Vagina (tissue), 2 donors: Measurements from ENCODE around the gene ZFAND2A. TPM values are rescaled to one million over a fixed set of nuclear protein-coding genes. Genes with fewer than 3 reads are reported as not detected.

Experiments used
- DNase-seq, 2 donors: peaks; one replicate each; pipeline ENCODE4 v3.0.0-alpha.2; 2017; ENCODE audit errors: extremely low spot score in 2 of 2
- H3K27ac ChIP-seq: fragments of 200-600 bp; sonication (generic); one replicate; pipeline ENCODE4 v1.5.1; 2019
- H3K27me3 ChIP-seq: fragments of 200-600 bp; sonication (generic); one replicate; pipeline ENCODE4 v1.5.1; 2019
- H3K36me3 ChIP-seq, 2 donors: fragments of 200-600 bp; sonication (generic); one replicate each; pipeline ENCODE4 v1.5.1; 2017 to 2019
- H3K4me1 ChIP-seq: fragments of 200-600 bp; sonication (generic); one replicate; pipeline ENCODE4 v1.5.1; 2019
- H3K4me3 ChIP-seq, 2 donors: fragments of 200-600 bp; sonication (generic); 1 replicate in 1 of 2; 2 replicates in 1 of 2; pipeline ENCODE4 v1.5.1; 2016 to 2019
- H3K9me3 ChIP-seq: fragments of 200-600 bp; sonication (generic); one replicate; pipeline ENCODE4 v1.5.1; 2019
- POLR2A ChIP-seq, 2 donors: fragments of 450-650 bp; IDR thresholded peaks; one replicate each; pipeline ENCODE4 v1.6.1; 2017; ENCODE audit warnings: antibody characterized with exemption in 2 of 2, mild to moderate bottlenecking in 2 of 2, moderate library complexity in 2 of 2
- POLR2AphosphoS5 ChIP-seq, 2 donors: sonication (generic); formaldehyde crosslinking; IDR thresholded peaks; one replicate each; pipeline ENCODE4 v1.9.0; 2017; ENCODE audit warnings: antibody characterized with exemption in 2 of 2, mild to moderate bottlenecking in 2 of 2, low read depth in 1 of 2; ENCODE audit not compliant: insufficient read depth in 1 of 2
- intact Hi-C: fragments of 100-400 bp; cut with DNase I; formaldehyde crosslinking; loops from one replicate; pipeline ENCODE4 v1.15.1; 2023
- total RNA-seq: library from RNA; depleted of rRNA; stranded (reverse); fragments of >200 nt; gene quantifications from one replicate; pipeline ENCODE4 v1.2.3, GENCODE V29; 2016
- TF ChIP-seq, protein P1 (sequence below), 3 experiments: fragments of 450-650 bp in 2 of 3; fragments of 200-600 bp in 1 of 3; sonication (generic) in 1 of 3; IDR thresholded peaks; one replicate each; pipeline ENCODE4 v1.5.1; 2017 to 2019; ENCODE audit warnings: antibody characterized with exemption in 3 of 3, mild to moderate bottlenecking in 2 of 3, moderate library complexity in 2 of 3

Gene ZFAND2A
- total RNA-seq, 1 donor from 2014 or later = 30.9 TPM

DNA sequence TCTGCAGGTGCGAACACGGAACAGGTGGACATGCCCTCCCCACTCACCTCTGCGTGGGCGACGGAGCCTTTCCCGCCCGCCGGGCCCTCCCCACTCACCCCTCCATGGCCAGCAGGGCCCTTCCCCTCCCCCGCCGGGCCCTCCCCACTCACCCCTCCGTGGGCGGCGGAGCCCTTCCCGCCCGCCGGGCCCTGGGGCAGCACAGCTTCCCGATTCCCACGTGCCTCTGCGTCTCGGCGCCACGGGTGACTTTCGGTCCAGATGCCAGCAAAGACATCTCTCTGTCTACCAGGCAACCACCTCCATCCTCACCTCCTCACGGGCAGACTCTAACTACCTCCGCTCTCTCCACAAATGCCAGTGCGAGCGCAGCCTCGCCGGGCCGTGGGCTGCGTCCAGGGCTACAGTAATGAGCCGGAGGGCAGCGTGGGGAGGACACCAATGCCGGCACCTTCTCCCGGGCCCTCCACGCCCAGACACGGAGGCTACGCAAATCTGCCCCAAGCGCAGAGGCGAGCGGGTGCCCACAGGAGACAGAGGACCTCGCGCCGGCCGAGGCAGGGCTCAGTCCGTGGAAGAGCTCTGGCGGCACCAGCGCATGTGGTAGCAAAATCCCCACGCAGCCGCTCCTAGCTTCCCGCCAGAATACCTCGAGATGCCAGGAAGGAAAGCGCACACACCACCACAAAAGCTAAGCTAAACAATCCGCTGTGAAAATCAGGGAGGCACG, 50.2 kb downstream of the ZFAND2A start:
- no peaks in the 10 kb centered on the region for H3K36me3 ChIP-seq
- TF ChIP-seq, protein P1, sequence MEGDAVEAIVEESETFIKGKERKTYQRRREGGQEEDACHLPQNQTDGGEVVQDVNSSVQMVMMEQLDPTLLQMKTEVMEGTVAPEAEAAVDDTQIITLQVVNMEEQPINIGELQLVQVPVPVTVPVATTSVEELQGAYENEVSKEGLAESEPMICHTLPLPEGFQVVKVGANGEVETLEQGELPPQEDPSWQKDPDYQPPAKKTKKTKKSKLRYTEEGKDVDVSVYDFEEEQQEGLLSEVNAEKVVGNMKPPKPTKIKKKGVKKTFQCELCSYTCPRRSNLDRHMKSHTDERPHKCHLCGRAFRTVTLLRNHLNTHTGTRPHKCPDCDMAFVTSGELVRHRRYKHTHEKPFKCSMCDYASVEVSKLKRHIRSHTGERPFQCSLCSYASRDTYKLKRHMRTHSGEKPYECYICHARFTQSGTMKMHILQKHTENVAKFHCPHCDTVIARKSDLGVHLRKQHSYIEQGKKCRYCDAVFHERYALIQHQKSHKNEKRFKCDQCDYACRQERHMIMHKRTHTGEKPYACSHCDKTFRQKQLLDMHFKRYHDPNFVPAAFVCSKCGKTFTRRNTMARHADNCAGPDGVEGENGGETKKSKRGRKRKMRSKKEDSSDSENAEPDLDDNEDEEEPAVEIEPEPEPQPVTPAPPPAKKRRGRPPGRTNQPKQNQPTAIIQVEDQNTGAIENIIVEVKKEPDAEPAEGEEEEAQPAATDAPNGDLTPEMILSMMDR (IDR thresholded peaks at IDR 0.05) = no peak
- no peak for TF ChIP-seq POLR2AphosphoS5 (IDR thresholded peaks at IDR 0.05; ENCODE audit: insufficient read depth in 1 of 2, low read depth in 1 of 2)
- TF ChIP-seq POLR2A (IDR thresholded peaks at IDR 0.05) = no peak
- intact Hi-C loops = no loop called here
- no peak overlapping the region for H3K27ac ChIP-seq
- H3K27me3 ChIP-seq = no peaks in the 10 kb centered on the region
- H3K4me1 ChIP-seq = no peaks in the 10 kb centered on the region
- no peak overlapping the region for H3K4me3 ChIP-seq
- DNase-seq = no peak
- no peaks in the 10 kb centered on the region for H3K9me3 ChIP-seq

DNA sequence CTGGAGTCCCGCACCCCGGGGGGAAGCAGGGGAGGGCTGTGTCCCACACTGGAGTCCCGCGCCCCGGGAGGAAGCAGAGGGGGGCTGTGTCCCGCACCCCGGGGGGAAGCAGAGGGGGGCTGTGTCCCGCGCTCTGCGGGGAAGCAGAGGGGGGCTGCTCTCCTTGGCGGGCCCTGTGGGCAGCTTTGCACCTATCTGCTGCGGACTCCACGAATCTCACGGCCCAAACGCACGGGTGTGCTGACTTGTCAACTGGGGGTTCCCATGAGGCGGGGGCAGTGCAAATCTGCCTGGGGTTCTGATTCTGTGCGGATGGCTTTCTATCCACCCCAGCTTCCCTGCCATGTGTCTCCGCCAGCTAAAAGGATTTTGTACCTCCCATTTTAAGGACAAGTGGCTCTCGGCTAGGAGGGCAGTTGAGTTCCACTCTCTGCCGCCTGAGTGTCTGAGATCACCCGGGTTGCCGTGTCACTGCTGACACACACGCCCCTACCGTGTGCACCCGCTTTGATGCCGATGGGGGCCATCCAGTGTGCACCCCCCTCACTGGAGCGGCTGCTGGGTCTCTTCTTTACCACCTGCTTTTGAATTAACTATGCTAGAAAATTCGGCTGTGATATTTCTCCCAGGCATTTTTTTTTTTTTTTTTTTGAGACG, 51.6 kb downstream of the ZFAND2A start:
- TF ChIP-seq POLR2A (IDR thresholded peaks at IDR 0.05) (no peak), POLR2AphosphoS5 (IDR thresholded peaks at IDR 0.05; ENCODE audit: insufficient read depth in 1 of 2, low read depth in 1 of 2) (no peak)
- TF ChIP-seq, protein P1 (IDR thresholded peaks at IDR 0.05) = no peak
- Histone ChIP-seq H3K9me3 (no peaks in the 10 kb centered on the region), H3K4me1 (no peaks in the 10 kb centered on the region), H3K27me3 (no peaks in the 10 kb centered on the region), H3K4me3 (no peak overlapping the region), H3K27ac (no peak overlapping the region), H3K36me3 (no peaks in the 10 kb centered on the region)
- intact Hi-C loops = no loop called here
- DNase-seq = no peak

DNA sequence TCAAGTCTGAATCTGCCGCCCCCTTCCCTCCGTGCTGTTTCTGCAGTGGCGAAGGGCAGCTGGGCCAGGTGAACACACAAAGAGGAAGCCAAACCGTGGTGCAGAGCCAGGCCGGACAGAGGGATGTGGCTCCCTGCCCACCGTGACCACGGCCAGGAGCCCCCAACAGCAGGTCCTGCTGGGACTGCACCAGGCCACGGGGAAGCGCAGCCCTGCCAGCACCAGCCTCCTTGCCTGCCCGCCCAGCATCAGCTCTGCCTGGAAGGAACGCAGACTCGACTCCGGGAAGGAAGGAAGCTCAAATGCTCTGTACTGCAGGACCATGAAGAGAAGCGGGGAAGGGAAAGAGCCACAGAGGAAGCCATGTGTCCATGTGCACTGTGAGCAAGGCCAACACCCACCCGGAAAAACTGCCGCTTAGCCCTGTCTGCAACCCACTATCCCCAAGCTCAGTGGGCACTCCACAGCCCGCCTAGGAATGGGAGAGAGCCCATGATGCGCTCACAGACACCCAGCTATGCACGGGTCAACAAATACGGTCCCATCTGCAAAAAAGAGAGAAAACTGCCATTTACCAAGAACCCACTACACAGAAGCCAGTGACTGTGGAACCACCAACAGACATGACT, 53.1 kb downstream of the ZFAND2A start:
- intact Hi-C loops = no loop called here
- TF ChIP-seq, protein P1 (IDR thresholded peaks at IDR 0.05) = no peak
- TF ChIP-seq POLR2AphosphoS5 (IDR thresholded peaks at IDR 0.05; ENCODE audit: insufficient read depth in 1 of 2, low read depth in 1 of 2) (no peak), POLR2A (IDR thresholded peaks at IDR 0.05) (no peak)

DNA sequence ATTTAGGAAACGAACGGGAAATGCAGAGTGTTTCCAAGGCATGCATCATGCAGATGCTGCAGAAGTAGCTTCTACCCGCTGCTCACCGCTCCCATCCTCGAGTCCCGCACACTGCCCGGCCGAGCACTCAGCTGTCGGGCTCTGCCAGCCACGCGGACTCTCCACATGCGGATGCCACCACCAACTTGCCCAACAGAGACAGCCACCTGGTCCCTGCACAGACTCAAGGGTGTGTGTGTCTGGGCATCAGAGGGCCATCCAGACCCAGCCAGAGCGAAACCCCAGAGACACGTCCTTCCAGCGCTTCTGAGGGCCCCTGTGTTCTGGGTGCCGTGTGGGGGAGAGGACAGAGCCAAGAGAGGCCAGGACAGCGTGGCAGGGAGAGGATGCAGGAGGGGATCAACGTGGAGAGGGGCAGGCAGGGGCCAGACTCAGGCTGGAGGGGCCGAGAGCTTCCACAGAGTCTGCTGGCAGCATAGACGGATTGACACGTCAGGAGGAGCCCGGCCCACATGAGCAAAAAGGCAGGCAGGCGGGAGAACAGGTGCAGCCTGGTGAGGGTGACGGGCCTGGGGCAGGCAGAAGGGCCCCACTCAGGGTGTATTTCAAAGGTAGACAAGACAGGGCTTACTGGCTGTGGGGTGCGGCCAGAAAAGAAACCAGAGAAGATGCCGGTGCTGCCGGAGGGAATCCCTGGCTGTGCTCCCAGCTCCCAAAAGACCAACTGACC, 53.8 kb downstream of the ZFAND2A start:
- DNase-seq = no peak
- Histone ChIP-seq H3K27ac (no peak overlapping the region), H3K4me3 (no peak overlapping the region), H3K27me3 (no peaks in the 10 kb centered on the region), H3K4me1 (no peaks in the 10 kb centered on the region), H3K36me3 (no peaks in the 10 kb centered on the region), H3K9me3 (no peaks in the 10 kb centered on the region)
- intact Hi-C loops = no loop called here
- TF ChIP-seq, protein P1 (IDR thresholded peaks at IDR 0.05) = no peak
- TF ChIP-seq POLR2A (IDR thresholded peaks at IDR 0.05) = no peak
- TF ChIP-seq POLR2AphosphoS5 (IDR thresholded peaks at IDR 0.05; ENCODE audit: insufficient read depth in 1 of 2, low read depth in 1 of 2) = no peak

More for the DNA sequence above, 53.1 kb downstream of the ZFAND2A start:
- H3K27ac ChIP-seq = no peak overlapping the region
- H3K27me3 ChIP-seq = no peaks in the 10 kb centered on the region
- no peaks in the 10 kb centered on the region for H3K4me1 ChIP-seq
- H3K36me3 ChIP-seq = no peaks in the 10 kb centered on the region
- H3K4me3 ChIP-seq = no peak overlapping the region
- DNase-seq = no peak
- no peaks in the 10 kb centered on the region for H3K9me3 ChIP-seq
